Thyroid gland (tissue), 4 donors: ENCODE data around the gene ROBO4.

Source experiments
- POLR2A ChIP-seq, 2 donors: fragments of 450-650 bp; IDR thresholded peaks; one replicate each; pipeline ENCODE4 v1.6.1; 2017; ENCODE audit warnings: antibody characterized with exemption in 2 of 2, mild to moderate bottlenecking in 2 of 2, moderate library complexity in 1 of 2
- TF ChIP-seq, protein P1 (sequence below), 6 experiments: fragments of 200-600 bp in 3 of 6; fragments of 450-650 bp in 3 of 6; sonication (generic) in 3 of 6; IDR thresholded peaks; one replicate each; pipeline ENCODE4 v1.5.1; 2016 to 2019; ENCODE audit warnings: antibody characterized with exemption in 6 of 6, mild to moderate bottlenecking in 2 of 6, inconsistent platforms in 1 of 6, moderate library complexity in 1 of 6

DNA sequence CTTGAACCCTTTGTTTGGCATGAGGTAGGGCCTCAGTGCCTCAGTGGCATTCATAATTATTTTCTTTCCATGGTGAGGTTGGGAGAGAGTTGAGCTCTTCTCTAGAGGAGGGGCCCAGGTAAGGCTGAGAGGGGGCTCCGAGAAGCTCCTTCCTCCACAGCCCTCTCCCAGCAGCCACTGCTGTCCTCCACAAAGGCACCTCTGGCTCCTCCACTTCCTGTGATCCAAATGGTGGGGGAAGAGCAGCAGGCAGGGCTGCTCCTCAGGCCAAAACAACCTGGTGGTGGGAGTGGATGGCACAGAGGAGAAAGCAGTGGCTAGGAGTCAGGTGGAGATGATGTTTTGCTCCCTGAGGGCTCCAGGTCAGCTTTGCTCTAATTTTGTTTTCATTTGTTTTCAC, 13.3 kb downstream of the ROBO4 start:
- TF ChIP-seq, protein P1, sequence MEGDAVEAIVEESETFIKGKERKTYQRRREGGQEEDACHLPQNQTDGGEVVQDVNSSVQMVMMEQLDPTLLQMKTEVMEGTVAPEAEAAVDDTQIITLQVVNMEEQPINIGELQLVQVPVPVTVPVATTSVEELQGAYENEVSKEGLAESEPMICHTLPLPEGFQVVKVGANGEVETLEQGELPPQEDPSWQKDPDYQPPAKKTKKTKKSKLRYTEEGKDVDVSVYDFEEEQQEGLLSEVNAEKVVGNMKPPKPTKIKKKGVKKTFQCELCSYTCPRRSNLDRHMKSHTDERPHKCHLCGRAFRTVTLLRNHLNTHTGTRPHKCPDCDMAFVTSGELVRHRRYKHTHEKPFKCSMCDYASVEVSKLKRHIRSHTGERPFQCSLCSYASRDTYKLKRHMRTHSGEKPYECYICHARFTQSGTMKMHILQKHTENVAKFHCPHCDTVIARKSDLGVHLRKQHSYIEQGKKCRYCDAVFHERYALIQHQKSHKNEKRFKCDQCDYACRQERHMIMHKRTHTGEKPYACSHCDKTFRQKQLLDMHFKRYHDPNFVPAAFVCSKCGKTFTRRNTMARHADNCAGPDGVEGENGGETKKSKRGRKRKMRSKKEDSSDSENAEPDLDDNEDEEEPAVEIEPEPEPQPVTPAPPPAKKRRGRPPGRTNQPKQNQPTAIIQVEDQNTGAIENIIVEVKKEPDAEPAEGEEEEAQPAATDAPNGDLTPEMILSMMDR (IDR thresholded peaks at IDR 0.05) = no peak
- no peak for TF ChIP-seq POLR2A (IDR thresholded peaks at IDR 0.05)
